ENCODE measurements around the gene PIEZO1.

Gene PIEZO1

DNA sequence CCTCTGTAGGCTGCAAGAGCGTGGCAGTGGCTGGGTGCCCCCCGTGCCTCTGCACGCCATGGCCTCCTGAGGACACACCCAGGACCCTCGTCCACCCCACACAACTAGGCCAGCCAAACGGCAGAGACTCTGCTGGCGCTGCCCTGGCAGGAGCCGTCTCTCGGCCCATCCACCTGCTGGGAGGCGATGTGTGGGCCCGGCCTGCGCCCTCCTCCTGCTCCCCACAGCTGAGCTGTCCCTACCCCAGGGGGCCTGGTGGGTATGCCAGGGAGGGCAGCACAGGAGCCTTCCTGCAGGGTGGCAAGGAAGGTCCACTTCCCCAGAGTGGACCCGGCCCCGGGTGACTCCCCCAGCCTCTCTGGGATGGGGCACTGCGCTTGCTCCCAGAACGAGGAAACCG, 85.8 kb downstream of the PIEZO1 start:
- DNase-seq: no peak

DNA sequence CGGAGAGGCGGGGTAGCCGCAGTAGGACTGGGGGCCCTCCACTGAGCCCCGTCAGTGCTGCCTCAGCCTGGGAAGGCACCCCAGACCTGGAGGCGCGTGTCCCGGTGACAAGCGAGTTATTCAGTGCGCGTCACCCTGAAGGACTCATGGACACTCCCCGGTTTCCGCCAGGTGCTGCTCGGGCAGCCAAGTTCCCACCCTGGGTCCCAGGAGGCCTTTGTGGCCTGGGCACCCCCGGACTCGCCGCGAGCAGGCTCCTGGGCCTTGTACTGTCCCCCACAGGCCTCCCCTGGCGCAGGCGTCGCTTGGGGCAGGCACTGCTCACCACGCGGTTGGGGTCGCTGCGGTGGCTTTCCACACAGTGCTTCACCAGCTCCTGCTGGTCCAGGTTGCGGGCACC, 86.4 kb downstream of the PIEZO1 start:
- no peak for DNase-seq

DNA sequence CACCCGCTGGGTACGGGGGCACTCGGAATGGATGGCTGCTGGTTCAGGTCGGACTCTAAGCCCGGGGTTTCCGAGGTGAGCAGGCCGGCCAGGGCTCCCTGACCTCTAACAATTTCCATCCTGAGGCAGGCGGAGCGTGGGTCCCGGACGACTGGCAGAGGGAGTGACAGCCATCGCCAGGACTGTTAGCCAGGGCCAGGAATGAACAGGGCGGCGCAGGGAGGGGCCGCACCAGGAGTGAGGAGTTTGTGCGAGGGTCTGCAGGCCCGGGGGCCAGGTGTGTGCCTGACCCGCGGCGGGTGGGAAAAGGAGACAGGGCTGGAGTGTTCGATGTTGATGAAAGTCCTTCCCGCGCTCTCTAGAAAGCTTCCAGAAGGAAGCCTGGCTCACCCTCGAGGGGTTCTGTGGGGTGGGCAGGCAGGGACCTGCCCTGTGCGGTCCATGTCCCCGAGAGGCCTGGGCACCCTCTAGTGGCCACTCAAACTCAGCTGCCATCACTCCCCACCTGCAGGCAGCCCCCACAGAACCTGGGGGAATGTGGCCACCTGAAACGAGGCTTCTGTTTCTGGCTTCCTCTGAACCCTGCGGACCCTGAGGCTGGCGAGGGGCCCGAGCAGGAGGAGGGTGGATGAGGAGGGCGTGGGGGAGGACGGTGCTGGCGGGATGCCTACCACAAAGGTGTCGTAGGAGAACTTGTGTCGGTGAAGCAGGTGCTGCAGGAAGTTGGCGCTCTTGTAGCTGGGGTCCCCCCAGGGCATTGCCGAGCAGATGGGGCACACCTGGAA, 87.0 kb downstream of the PIEZO1 start:
- peak in 1 of 4 experiments; percentile 30 for DNase-seq

DNA sequence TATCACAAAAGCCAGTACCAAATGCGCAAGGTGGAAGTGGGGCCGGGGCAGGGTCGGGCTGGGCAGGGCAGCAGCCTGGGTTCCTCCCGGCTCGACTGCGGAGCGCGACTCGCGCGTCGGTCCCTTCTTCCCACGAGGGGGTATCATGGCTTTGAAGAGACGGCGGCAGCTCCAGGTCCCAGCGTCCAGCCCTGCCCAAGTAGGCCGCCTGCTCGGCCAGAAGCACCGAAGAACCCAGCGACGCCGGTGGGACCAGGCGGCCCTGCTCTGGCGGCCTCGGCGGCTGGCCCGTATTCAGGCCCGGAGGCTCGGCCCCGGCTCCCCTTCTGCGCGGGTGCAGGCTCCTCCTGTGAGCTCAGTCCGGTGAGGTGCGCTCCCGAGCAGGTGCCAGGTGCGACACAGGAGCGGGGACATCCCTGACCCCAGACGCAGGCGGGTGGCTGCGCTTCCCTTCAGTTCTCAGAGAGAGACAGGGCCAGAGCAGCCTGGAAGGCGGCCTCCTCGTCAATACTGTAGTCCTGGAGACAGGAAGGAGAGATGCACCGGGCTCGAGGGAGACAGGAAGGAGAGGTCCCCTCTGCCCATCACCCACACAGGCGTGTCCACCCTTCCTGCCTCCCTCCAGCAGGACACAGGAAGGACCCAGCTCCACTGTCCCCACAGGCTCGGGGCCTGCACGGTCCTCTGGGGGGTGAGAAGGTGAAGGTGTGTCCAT, 87.7 kb downstream of the PIEZO1 start:
- DNase-seq: no peak

DNA sequence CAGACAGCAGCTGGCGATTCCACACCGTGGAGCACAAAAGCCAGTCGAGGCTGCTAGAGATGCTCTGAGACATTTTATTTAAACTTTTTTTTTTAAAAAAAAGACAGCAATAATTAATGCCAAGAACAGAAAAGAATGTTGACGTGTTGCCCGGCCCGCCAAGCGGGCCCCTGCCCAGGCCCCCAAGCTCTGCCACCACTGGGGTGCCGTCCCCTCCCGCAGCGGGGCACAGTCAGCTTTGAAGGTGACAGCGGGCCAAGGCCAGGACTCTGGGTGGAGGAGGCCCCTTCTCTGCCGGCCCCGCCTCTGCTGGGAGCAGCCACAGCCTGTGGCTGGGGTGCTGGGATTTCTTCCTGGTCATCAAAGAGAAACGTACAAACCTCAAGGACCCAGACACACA, 88.6 kb downstream of the PIEZO1 start:
- no peak for DNase-seq

DNA sequence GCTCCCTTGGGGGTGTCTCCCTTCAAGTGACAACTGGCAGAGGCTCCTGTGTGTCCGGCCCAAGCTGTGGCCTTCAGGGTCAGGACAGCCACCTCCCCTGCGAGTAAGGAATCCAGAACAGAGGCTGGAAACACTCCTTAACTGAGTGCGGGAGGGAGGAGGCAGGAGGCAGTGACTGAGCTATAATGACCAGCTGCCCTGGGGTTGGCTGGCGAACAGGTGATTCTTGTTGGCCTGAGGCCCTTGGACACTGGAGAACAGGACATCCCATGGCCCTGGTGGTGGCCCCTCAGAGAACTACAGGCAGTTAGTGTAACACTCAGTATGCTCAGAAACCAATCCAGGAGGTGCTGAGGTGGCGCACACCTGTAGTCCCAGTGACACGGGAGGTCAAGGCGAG, 89.3 kb downstream of the PIEZO1 start:
- DNase-seq: no peak

DNA sequence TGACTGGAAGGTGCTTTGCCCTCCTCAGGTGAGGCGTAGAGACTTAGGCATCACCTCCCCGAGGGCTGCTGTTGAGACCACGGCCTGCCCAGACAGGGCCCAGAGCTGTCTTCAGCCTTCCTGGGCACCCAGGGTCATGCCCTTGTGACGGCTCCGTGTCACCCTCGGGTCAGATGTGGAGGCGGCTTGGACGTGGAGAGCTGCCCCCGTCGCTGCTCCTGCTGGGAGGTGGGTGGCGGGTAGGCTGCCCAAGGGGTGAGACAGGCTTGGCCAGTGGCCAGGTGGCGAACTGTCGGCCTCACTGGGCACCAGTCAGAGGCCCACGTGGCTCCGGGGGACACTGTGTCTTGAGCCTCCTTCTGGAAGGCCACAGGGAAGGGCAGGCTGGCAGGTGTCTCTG, 89.8 kb downstream of the PIEZO1 start:
- no peak for DNase-seq

DNA sequence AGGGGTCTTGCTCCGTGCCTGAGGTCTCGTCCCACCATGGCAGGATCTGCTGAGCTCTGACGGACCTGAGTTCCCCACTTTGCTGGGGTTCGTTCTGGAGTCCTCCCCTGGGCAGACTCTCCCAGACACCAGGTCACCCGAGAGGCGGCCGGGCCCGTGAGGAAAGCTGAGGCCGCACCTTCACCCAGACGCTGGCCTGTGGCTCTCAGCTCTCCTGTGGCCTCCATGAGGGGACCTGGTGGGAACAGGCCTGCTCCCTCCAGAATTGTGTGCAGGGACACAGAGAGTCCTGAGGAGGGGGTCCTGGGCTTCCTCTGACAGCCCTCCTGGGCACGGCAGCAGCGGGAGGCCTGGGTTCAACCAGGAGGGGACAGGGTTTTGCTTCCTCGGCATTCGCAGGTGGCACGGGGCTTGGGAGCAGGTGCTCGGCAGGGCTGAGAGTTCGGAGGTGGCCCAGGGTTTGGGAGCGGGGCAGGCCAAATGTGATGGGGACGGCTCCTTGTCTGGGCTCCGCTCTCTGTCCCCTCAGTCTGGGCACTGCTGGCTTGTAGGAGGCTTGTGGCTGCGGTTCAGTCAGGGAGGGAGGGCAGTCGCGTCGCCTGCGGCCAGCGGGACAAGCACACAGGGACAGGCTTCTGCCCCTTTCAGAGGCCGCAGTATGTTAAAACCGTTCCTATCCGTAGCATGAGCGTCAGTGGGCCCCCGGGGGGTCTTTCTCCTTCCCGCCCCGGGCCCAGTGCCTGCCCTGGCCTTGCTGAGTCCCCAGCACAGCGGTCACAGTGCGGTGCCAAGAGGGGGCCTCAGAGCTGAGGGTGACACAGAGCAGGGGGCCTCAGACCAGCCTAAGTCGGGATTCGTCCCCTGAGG, 90.6 kb downstream of the PIEZO1 start:
- DNase-seq: no peak

DNA sequence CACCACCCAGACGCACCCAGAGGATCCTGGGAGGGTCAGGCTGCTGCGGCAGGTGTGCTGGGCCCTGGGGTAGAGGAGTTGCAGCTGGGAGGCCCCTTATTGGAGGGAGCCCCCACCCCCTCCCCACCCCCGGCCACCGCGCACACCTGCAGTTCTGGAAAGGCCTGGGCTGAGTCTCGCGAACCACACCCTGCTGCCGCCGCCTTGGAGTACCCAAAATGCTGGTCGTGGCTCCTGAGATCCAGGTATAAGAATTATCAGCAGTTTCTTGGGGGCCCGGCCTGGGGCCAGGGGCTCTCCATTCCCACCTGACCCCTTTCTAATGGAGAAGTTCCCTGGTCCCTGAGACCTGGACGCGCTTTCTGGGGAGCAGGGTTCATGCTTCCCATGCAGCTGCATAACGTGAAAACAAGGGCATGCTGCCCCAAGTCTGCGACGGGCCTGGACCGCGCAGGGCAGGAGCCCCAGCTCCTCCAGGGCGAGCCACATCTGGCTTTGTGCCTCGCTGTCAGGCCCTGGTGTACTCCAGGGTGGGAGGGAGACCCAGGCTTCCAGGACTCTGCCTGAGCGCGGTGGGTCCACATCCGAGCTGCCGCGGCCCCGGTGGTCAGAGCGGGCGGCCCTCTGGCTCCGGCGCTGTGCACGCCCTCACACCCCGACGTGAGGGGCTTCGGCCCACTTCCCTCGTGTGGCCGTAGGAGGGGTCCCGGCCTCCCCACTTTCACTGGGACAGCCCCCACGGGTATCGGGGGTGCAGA, 91.4 kb downstream of the PIEZO1 start:
- no peak for DNase-seq

DNA sequence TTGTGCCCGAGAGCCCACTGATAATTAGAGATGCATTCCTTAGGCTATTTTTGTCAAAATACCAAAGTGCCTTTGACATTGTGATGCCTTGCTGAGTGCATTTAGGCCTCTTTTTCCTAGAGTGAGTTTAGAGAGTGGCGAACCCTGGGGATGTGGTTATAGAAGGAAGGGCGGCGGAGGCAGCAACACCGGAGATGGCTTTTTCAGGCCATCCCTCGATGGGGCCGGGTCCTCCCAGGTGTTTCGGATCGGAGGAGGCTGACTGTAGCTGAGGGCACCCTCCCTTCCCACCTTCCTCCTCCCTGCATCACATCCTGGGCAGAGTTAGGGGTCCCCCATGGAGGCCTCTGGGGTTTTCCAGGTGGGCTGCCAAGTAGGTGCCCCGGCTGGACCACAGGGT, 92.2 kb downstream of the PIEZO1 start:
- no peak for DNase-seq

DNA sequence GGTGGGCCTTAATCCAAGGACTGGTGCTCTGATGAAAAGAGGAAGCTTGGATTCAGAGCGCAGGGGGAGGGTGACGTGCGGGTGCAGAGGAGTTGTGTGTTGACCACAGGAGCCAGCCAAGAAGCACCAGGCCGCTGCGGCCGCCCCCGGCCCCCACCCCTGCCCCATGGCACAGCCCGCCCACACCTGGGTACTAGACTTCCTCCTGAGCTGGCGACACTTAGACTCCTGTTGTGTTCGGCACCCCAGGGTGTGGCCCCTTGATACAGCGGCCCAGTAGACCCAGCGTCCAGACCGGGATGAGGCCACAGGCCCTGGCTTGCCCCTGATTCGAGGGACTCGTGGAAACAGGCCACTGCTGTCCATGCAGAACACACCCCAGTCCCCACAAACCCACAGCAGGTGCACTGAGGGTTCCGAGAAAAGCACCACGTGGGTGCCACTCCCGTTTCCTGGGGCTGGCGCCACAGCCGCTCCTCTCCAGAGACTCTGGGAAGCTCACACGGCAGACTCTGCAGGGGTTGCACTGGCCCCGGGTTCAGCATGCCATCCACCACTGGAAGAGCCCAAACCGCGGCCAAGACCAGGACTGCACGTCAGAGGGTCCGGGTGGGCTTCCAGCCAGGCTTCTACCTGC, 93.0 kb downstream of the PIEZO1 start:
- DNase-seq: no peak

DNA sequence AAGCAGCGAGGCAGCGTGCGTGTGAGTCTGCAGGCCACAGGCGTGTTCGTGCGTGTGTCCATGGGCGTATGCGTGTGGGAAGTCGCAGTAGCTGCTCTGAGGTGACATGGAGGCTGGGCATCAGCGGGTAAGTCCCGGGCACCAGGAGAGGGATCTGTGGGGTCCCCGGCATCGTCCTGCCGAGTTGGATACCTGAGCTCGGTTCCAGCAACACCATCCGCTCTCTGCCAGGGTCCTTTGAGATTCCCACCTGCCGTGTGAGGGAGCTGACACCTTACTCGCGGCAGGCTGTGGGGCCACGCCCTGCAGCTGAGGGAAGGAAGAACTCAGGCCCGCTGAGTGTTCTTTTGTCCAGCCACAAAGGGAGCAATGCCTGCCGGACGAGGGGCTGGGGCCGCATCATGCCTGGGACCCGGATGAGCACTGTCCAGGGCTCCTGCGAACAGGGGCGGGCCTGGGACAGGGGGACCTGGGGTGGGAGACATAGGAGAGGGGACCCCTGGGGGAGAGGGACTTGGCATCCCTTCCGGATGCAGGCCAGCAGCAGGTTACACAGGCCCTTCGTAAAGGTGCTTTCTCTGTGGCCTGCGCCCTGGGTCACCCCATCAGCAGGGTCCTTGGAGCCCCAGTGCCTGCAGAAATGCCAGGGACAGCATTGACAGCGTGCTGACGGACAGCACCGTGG, 93.7 kb downstream of the PIEZO1 start:
- DNase-seq: no peak

DNA sequence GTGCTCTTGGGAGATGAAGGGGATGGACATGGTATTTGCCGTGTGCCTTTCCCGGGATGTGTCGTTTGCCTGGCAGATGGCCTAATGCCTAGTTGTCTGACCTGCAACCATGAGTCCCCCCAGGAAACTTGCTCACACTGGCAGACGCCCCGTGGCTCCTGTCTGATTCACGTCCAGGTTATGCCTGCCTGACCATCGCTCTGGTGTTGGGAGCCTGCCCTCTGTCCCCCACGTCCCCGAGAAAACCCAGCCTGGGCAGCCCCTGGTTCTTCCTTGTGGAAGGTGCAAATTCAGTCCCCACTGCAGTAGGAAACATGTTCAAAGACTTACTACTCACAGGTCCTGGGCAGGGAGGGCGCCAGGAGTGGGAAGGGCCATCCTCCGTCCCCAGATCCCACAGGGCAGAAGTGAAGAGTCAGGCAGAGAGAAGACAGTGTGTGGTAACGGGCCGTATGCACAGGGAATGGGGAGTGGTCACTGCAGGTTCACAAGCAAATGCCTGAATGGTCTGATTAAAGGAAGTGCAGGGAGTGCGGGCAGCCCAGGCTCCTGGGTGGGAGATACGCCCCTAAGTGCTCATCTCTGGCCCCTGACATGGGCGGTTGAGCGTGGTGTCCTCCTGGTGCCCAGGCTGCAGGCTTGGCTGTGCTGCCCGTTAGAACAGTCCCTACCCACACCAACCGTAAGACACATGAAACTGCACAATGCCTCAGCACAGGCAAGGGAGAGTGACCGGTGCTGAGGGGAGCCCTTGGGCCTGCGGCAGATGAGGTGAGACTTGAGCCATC, 94.5 kb downstream of the PIEZO1 start:
- DNase-seq: no peak

DNA sequence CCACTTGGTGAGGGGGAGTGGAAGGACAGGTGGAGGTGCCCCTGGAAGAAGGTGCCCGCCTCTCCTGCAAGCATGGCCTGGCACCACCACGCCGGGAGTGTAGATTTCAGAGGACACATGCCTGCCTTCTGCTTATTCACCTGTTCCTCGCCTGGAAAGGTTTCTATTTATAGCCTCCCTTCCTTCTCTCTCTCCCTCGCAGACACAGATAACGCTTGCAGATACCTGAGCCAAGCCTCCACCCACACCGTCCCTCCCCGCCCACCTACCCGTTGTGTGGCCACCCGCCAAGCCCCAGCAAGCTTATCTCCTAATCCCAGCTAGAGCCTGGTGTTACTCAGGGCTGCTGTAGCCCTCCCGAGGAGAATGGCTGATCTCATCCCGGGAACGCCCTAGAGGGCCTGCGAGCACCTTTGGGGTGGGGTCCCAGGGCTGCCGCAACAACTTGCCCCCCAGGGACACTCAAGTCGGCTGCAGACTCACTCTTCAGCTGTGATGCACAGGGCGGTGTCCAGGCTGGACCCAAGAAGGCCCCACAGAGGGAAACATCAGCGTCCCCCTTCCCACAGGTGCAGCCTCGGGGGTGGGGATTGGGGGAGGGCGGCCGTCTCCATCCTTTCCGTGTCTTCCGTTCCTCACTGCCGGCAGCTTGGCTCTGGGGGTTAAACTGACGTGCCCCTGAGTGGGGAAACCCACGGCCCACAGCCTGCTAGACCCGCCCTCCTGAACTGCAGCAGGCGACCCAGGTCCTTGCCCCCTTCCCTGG, 96.8 kb downstream of the PIEZO1 start:
- no peak for DNase-seq

DNA sequence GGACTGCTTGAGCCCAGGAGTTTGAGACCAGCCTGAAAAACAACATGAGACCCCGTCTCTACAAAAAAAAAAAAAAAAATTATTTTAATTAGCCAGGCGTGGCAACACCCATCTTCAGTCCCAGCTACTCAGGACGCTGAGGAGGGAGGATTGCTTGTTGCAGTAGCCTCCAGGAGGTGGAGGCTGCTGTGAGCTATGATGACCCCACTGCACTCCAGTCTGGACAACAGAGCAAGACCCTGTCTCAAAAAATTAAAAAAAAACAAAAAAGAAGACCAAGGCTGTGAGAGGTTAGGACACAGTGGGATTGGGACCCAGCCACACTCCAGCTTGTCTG, 97.4 kb downstream of the PIEZO1 start:
- DNase-seq: no peak

DNA sequence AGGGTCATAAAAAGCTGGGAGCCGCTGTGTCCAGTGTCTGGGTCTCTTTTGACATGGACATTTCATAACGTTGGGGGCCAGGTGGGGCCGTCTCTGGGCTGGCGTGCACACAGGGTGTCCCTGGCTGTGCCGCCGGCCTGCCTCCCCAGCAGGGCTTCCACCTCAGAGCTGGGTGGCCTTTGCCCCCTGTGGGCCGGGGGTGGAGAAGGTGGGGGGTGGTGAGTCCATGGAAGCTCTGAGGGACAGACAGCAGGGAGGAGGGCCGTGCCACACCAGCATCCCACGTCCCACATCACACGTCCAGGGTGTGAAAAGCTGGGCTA, 97.8 kb downstream of the PIEZO1 start:
- DNase-seq: no peak

DNA sequence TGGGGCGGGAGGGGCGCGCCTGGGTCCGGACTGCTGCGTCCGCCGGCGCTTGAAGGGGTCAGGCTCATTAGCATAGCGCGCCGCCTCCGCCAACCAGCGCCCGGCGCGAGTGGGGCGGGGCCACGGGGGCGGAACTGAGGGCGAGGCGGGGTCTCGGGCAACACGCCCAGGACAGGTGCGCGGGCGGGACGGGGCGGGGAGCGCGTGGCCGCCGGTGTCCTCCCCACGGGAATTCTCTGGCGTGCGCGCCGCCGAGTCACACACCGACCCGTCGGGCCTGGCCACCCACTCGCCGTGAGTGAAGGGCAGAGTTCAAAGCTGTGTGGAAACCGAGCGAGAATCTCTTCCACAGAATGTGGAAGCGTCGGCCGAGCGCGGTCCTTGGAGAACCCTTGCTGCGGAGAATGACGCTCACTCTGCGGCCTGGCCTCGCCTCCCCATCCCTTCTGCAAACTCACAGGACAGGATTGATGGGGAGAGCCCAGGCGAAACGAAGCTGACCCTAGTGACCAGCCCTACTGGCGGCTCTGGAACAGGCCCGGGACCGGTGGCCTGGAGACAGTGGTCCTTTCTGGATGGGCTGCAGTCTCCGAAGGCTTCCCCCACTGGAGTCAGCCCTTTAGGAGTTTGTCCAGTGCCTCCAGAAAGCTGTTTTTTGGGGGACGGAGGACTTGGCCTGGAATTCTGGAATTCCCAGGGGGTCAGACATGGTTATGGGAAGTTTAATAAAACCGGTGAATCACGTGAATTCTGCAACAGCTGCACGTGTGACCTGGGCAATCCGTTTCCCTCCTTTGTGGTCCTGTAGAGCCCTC, 98.4 kb downstream of the PIEZO1 start, which contains the start of gene SNAI3:
Gene SNAI3 (minus strand): TSS at position 69 of the 815 bp plus-strand sequence. CDS start 101 bp downstream, outside the sequence.
- peak; percentile 55 to 80 (median 64) for DNase-seq

DNA sequence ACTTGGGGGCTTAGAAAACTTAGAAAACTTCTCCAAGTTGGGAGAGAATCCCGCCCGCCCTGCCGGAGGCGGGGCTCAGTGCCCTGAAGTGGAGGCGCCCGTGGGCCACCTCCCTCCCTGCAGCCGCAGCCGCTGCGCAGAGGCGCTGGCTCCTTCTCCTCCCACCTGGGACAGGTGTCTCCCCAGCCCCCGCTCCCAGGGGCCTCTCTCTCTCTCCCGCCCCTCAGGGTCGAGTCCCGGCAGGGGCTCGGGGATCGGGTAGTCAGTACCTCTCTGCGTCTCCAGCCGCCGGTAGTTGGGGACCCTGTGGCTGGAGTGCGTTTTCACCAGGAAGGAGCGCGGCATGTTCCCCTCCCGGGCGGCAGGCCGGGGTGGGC, 99.0 kb downstream of the PIEZO1 start:
- DNase-seq: peak in 1 of 4 experiments; percentile 43

Measured in activated naive CD4-positive, alpha-beta T cell (primary cell).